Mesenchymal stem cell (in vitro differentiated cells and primary cell): Measurements from ENCODE around the gene ATP5PF.

Source experiments
- DNase-seq: peaks from one replicate; pipeline ENCODE4 v3.0.0-alpha.2; 2013
- H2AFZ ChIP-seq: one replicate; pipeline ENCODE4 v1.6.1; 2013; ENCODE audit warnings: low read depth, mild to moderate bottlenecking, control low read depth, inconsistent platforms, low read length, moderate library complexity
- H2AK5ac ChIP-seq: 2 replicates; pipeline ENCODE4 v1.6.1; 2013; ENCODE audit warnings: low read length, moderate library complexity, mild to moderate bottlenecking, inconsistent platforms; ENCODE audit not compliant: severe bottlenecking
- H2BK120ac ChIP-seq: one replicate; pipeline ENCODE4 v1.6.1; 2013; ENCODE audit warnings: low read depth, mild to moderate bottlenecking, inconsistent platforms, low read length, moderate library complexity
- H2BK12ac ChIP-seq, 2 experiments: one replicate each; pipeline ENCODE4 v1.6.1; 2013; ENCODE audit warnings: inconsistent platforms in 2 of 2, low read length in 2 of 2, mild to moderate bottlenecking in 2 of 2, moderate library complexity in 2 of 2, control low read depth in 1 of 2
- H2BK15ac ChIP-seq: one replicate; pipeline ENCODE4 v1.6.1; 2013; ENCODE audit warnings: mild to moderate bottlenecking, low read depth, inconsistent platforms; ENCODE audit not compliant: poor library complexity, severe bottlenecking
- H2BK5ac ChIP-seq: 2 replicates; pipeline ENCODE4 v1.6.1; 2013; ENCODE audit warnings: low read depth, mild to moderate bottlenecking, low read length, control low read depth, inconsistent platforms; ENCODE audit not compliant: poor library complexity, severe bottlenecking
- H3K14ac ChIP-seq, 2 experiments: one replicate each; pipeline ENCODE4 v1.6.1; 2013; ENCODE audit warnings: inconsistent platforms in 2 of 2, low read length in 2 of 2, control low read depth in 1 of 2, mild to moderate bottlenecking in 1 of 2, moderate library complexity in 1 of 2
- H3K18ac ChIP-seq, 2 experiments: one replicate each; pipeline ENCODE4 v1.6.1; 2013; ENCODE audit warnings: inconsistent platforms in 2 of 2, low read length in 2 of 2, control low read depth in 1 of 2, low read depth in 1 of 2, mild to moderate bottlenecking in 1 of 2
- H3K23ac ChIP-seq, 2 experiments: one replicate each; pipeline ENCODE4 v1.6.1; 2013; ENCODE audit warnings: inconsistent platforms in 2 of 2, low read length in 2 of 2, mild to moderate bottlenecking in 2 of 2, moderate library complexity in 2 of 2, control low read depth in 1 of 2
- H3K27ac ChIP-seq: 2 replicates; pipeline ENCODE4 v1.5.1; 2013; ENCODE audit warnings: mild to moderate bottlenecking, moderate library complexity, low read length, control low read depth, inconsistent platforms; ENCODE audit not compliant: poor library complexity, severe bottlenecking
- H3K27me3 ChIP-seq, 2 experiments: 2 replicates each; pipeline versions ENCODE4 v1.6.1 to v1.7.0; 2013; ENCODE audit warnings: low read length in 2 of 2, mild to moderate bottlenecking in 2 of 2, moderate library complexity in 2 of 2, control low read depth in 1 of 2, inconsistent platforms in 1 of 2; ENCODE audit not compliant: control insufficient read depth in 1 of 2, insufficient read depth in 1 of 2
- H3K36me3 ChIP-seq, 2 experiments: 2 replicates each; pipeline versions ENCODE4 v1.6.1 to v1.7.0; 2013; ENCODE audit warnings: low read length in 2 of 2, control low read depth in 1 of 2, inconsistent platforms in 1 of 2, low read depth in 1 of 2, mild to moderate bottlenecking in 1 of 2; ENCODE audit not compliant: insufficient read depth in 2 of 2, control insufficient read depth in 1 of 2
- H3K4ac ChIP-seq, 2 experiments: one replicate each; pipeline ENCODE4 v1.6.1; 2013; ENCODE audit warnings: inconsistent platforms in 2 of 2, low read length in 2 of 2, mild to moderate bottlenecking in 2 of 2, moderate library complexity in 2 of 2, control low read depth in 1 of 2, low read depth in 1 of 2
- H3K4me1 ChIP-seq: 2 replicates; pipeline ENCODE4 v1.6.1; 2013; ENCODE audit warnings: low read depth, low read length, control low read depth; ENCODE audit not compliant: control insufficient read depth, insufficient read depth
- H3K4me2 ChIP-seq: 2 replicates; pipeline ENCODE4 v1.6.1; 2013; ENCODE audit warnings: low read length, mild to moderate bottlenecking, inconsistent platforms; ENCODE audit not compliant: poor library complexity, severe bottlenecking
- H3K4me3 ChIP-seq, 2 experiments: 2 replicates each; pipeline versions ENCODE4 v1.5.1 to v1.7.0; 2013; ENCODE audit warnings: low read length in 2 of 2, mild to moderate bottlenecking in 2 of 2, control low read depth in 1 of 2, low read depth in 1 of 2; ENCODE audit not compliant: insufficient read depth in 1 of 2
- H3K79me1 ChIP-seq: replicated peaks from 2 replicates; pipeline ENCODE4 v1.6.1; 2013; ENCODE audit warnings: mild to moderate bottlenecking, control low read depth, low read length, inconsistent platforms; ENCODE audit not compliant: poor library complexity, severe bottlenecking
- H3K9ac ChIP-seq: 2 replicates; pipeline ENCODE4 v1.7.0; 2013; ENCODE audit warnings: mild to moderate bottlenecking, low read length, moderate library complexity
- H3K9me3 ChIP-seq: 2 replicates; pipeline ENCODE4 v1.7.0; 2013; ENCODE audit warnings: mild to moderate bottlenecking, low read length; ENCODE audit not compliant: control insufficient read depth
- H4K8ac ChIP-seq: one replicate; pipeline ENCODE4 v1.6.1; 2013; ENCODE audit warnings: inconsistent platforms, mild to moderate bottlenecking, low read length, moderate library complexity
- H4K91ac ChIP-seq: one replicate; pipeline ENCODE4 v1.6.1; 2013; ENCODE audit warnings: mild to moderate bottlenecking, low read length, inconsistent platforms
- WGBS: methylation state at CpG from one replicate; pipeline ENCODE4 v1.1.7; 2013; ENCODE audit warnings: mixed read lengths; 5-methylcytosine and 5-hydroxymethylcytosine counted together

The ATP5PF gene

DNA sequence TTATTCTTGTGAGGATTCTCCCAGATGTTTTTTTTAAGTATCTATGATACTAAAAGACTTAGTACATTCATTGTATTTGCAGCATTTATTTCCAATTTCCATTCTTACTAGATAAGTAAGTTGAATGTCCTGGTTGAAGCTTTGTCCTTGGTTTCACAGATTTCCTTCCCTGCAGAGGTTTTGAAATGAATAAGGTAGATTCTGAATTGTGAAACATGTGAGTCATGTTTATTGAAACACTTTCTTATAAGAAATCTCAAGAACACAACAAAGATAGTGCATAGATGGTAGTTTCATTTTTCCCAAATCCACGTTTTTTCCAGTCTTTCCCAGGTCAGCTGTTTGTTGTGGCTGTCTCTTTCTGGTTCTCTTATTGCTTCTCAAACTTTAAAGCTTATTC lies 24.9 kb upstream of the ATP5PF start:
- Histone ChIP-seq H3K27ac (no peak overlapping the region), H3K4ac (no peak overlapping the region), H3K14ac (no peak overlapping the region), H3K27me3 (no peaks in the 10 kb centered on the region), H2BK12ac (no peak overlapping the region), H3K4me2 (no peak overlapping the region), H3K36me3 (peaks cover 0 to 59% of the 10 kb centered on the region in 2 experiments), H3K4me3 (no peak overlapping the region), H2BK15ac (no peak overlapping the region), H2BK120ac (no peak overlapping the region), H3K9ac (no peak overlapping the region), H3K4me1 (no peaks in the 10 kb centered on the region), H3K23ac (no peak overlapping the region), H4K8ac (no peak overlapping the region), H3K9me3 (no peaks in the 10 kb centered on the region), H3K18ac (no peak overlapping the region), H4K91ac (no peak overlapping the region), H3K79me1 (peaks cover 11% of the 10 kb centered on the region), H2AK5ac (no peak overlapping the region), H2AFZ (no peak overlapping the region), H2BK5ac (no peak overlapping the region)
- peak; percentile 17 for DNase-seq
- 71% methylated on average over 1 of the region's 1 CpG for WGBS

DNA sequence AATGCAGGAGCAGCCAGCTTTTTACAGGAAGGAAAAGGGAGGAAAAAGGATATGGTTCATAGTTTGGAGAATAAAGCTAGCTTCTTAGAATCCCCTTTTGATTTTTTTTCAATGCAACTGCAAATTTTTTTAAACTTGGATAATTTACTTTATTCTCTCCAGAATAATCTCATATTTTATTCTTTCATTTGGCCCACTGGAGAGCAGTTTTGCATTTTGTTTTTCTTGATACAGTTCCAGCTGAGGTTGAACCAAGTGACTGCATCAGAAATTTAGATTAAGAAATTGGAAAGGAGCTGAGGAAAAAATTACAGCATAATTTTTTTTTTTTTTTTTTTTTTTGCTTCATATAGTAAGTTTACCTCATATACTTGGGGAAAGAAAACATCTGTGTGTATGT lies 22.8 kb upstream of the ATP5PF start:
- Histone ChIP-seq H3K4me2 (no peak overlapping the region), H3K9me3 (no peaks in the 10 kb centered on the region), H2BK5ac (no peak overlapping the region), H3K27ac (no peak overlapping the region), H4K91ac (no peak overlapping the region), H3K23ac (no peak overlapping the region), H3K4ac (no peak overlapping the region), H3K27me3 (no peaks in the 10 kb centered on the region), H2BK12ac (no peak overlapping the region), H3K79me1 (peaks cover 11% of the 10 kb centered on the region), H4K8ac (no peak overlapping the region), H3K4me1 (no peaks in the 10 kb centered on the region), H2BK15ac (no peak overlapping the region), H3K36me3 (peaks cover 0 to 50% of the 10 kb centered on the region in 2 experiments), H2AFZ (no peak overlapping the region), H3K18ac (no peak overlapping the region), H2AK5ac (no peak overlapping the region), H3K4me3 (no peak overlapping the region), H2BK120ac (no peak overlapping the region), H3K9ac (no peak overlapping the region), H3K14ac (no peak overlapping the region)
- DNase-seq = no peak

DNA sequence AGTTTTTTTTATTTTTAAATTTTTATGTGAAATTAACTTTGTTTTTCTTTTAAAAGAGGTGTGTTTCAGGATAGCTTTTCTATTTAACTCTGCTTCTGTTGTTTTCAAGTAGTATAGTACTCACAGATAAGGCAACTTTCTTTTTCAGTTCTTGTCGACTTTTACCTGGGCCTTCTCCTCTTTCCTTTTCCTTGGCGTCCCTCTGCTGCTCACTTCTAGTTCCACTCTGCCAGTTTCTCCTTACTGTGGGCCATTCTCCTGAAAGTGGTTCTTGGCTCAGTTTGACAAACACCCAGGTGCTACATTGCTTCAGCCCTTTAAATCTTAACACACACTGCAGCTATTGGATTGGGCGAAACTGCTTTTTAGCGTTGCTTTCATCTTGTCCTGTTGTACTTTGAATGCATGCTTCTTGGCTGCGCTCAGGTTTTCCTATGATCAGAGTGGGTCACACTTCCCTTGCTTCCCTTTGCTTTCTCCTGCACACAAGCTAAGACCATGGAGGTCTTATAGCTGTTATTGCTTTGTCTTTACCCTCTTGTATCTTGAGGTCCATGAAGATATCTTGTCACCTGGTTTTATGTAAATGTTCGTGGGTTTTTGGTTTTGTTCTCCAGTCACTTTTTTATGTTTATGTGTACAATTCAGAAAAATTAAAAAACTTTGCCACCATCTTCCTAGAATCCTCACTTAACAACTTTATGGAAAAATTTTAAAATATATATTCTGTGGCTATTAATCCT lies 21.7 kb upstream of the ATP5PF start:
- Histone ChIP-seq H3K4me1 (no peaks in the 10 kb centered on the region), H3K79me1 (peaks cover 10% of the 10 kb centered on the region), H3K23ac (no peak overlapping the region), H2BK12ac (no peak overlapping the region), H3K4me3 (no peak overlapping the region), H3K14ac (no peak overlapping the region), H2AK5ac (no peak overlapping the region), H4K91ac (no peak overlapping the region), H3K4me2 (no peak overlapping the region), H3K27ac (no peak overlapping the region), H3K27me3 (no peaks in the 10 kb centered on the region), H3K18ac (no peak overlapping the region), H2AFZ (no peak overlapping the region), H4K8ac (no peak overlapping the region), H2BK15ac (no peak overlapping the region), H2BK5ac (no peak overlapping the region), H3K9ac (no peak overlapping the region), H3K36me3 (peaks cover 0 to 52% of the 10 kb centered on the region in 2 experiments), H2BK120ac (no peak overlapping the region), H3K9me3 (no peaks in the 10 kb centered on the region), H3K4ac (no peak overlapping the region)
- 95% methylated on average over 5 of the region's 6 CpGs for WGBS
- no peak for DNase-seq

DNA sequence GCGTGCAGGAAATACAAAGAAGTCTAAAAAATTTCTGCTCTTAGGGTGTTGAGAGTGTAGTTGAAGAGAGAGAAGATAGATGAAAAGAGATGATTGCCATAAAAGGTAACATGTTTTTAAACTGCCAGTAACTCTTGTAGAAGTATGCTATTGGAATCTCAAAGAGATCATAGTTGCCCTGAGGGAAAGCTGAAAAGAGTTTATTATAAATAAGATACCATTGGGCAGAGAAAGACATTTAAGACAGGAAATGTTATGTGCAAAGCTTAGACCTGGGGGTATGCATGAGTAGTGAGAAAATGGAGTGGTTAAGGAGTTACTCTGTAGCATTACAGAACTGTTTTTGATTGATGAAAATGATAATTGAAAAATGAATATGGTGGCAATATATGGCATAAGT lies 17.7 kb upstream of the ATP5PF start:
- H3K9ac ChIP-seq = no peak overlapping the region
- H3K36me3 ChIP-seq = peaks cover 4 to 48% of the 10 kb centered on the region in 2 experiments
- H4K91ac ChIP-seq = no peak overlapping the region
- H3K14ac ChIP-seq = no peak overlapping the region
- H3K79me1 ChIP-seq = peaks cover 9% of the 10 kb centered on the region
- H3K23ac ChIP-seq = no peak overlapping the region
- no peak overlapping the region for H4K8ac ChIP-seq
- no peak overlapping the region for H2BK5ac ChIP-seq
- H3K18ac ChIP-seq = no peak overlapping the region
- H3K4ac ChIP-seq = no peak overlapping the region
- H2BK120ac ChIP-seq = no peak overlapping the region
- H3K27ac ChIP-seq = no peak overlapping the region
- H2BK12ac ChIP-seq = no peak overlapping the region
- H3K9me3 ChIP-seq = no peaks in the 10 kb centered on the region
- WGBS = 98% methylated on average over 1 of the region's 1 CpG
- H3K4me1 ChIP-seq = no peaks in the 10 kb centered on the region
- H2BK15ac ChIP-seq = no peak overlapping the region
- H2AK5ac ChIP-seq = no peak overlapping the region
- H3K4me3 ChIP-seq = no peak overlapping the region
- no peak overlapping the region for H2AFZ ChIP-seq
- no peak overlapping the region for H3K4me2 ChIP-seq
- no peak for DNase-seq
- no peaks in the 10 kb centered on the region for H3K27me3 ChIP-seq
